ENCODE data around the gene TAS2R40.

DNA sequence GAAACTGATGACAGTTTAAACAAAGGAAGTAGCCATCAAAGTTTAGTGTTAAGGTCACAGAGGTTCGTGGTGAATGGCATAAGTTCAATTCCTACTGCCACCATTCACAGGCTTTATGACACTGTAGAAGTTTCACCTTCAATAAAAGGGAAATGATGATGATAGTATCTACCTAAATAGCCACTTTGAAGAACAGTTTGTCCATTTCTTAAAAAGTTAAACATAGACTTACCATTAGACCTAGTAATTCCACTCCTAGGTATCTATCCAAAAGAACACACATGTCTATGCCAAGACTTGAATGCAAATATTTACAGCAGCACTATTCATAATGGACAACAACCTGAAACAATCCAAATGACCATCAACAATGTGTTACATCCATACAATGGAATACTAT is 22.5 kb downstream of the TAS2R40 start:
- TF ChIP-seq, protein P1, sequence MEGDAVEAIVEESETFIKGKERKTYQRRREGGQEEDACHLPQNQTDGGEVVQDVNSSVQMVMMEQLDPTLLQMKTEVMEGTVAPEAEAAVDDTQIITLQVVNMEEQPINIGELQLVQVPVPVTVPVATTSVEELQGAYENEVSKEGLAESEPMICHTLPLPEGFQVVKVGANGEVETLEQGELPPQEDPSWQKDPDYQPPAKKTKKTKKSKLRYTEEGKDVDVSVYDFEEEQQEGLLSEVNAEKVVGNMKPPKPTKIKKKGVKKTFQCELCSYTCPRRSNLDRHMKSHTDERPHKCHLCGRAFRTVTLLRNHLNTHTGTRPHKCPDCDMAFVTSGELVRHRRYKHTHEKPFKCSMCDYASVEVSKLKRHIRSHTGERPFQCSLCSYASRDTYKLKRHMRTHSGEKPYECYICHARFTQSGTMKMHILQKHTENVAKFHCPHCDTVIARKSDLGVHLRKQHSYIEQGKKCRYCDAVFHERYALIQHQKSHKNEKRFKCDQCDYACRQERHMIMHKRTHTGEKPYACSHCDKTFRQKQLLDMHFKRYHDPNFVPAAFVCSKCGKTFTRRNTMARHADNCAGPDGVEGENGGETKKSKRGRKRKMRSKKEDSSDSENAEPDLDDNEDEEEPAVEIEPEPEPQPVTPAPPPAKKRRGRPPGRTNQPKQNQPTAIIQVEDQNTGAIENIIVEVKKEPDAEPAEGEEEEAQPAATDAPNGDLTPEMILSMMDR (conservative IDR thresholded peaks at IDR 0.05 in 1 of 2, IDR thresholded peaks at IDR 0.05 in 1 of 2; ENCODE audit: extremely low read depth in 1 of 2, insufficient read depth in 1 of 2, low read depth in 1 of 2, low read length in 2 of 2), result no peak
- no peak for TF ChIP-seq EZH2 (IDR thresholded peaks at IDR 0.05; ENCODE audit: borderline replicate concordance, low read length)
